ES-I3 (cell line): ENCODE results near the gene DGKZ.
"Not testable (repeated sequence)": the region's sequence is repeated elsewhere in the genome, so short reads cannot be mapped to it uniquely, and the experiment has no call there.

Experiments
- H3K36me3 ChIP-seq: 2 replicates; pipeline ENCODE4 v1.6.1; 2013; ENCODE audit warnings: mild to moderate bottlenecking, low read length, control low read depth, moderate library complexity; ENCODE audit not compliant: insufficient read depth
- H3K4me1 ChIP-seq: 2 replicates; pipeline ENCODE4 v1.6.1; 2013; ENCODE audit warnings: mild to moderate bottlenecking, control low read depth, low read length; ENCODE audit not compliant: insufficient read depth
- H3K9ac ChIP-seq: 2 replicates; pipeline ENCODE4 v1.6.1; 2013; ENCODE audit warnings: low read depth, mild to moderate bottlenecking, low read length, moderate library complexity
- H3K9me3 ChIP-seq: 2 replicates; pipeline ENCODE4 v1.6.1; 2013; ENCODE audit warnings: mild to moderate bottlenecking, low read length, moderate library complexity; ENCODE audit not compliant: control insufficient read depth, insufficient read depth

DGKZ gene

GRCh38 chr11:46373787-46374740 lies 26.8 kb downstream of the DGKZ start:
- Histone ChIP-seq H3K9me3 (no peaks in the 10 kb centered on the region), H3K4me1 (peaks cover 9% of the 10 kb centered on the region; the same call in 1 of the 2 replicates), H3K9ac (no peak overlapping the region), H3K36me3 (peaks cover 7% of the 10 kb centered on the region)

GRCh38 chr11:46374815-46375214 lies 27.6 kb downstream of the DGKZ start:
- Histone ChIP-seq H3K9me3 (no peaks in the 10 kb centered on the region), H3K4me1 (peaks cover 6% of the 10 kb centered on the region; the same call in 1 of the 2 replicates), H3K36me3 (peaks cover 7% of the 10 kb centered on the region), H3K9ac (no peak overlapping the region)

GRCh38 chr11:46375392-46376101 lies 28.3 kb downstream of the DGKZ start:
- Histone ChIP-seq H3K4me1 (peaks cover 5% of the 10 kb centered on the region; the same call in 1 of the 2 replicates), H3K9me3 (no peaks in the 10 kb centered on the region), H3K9ac (no peak overlapping the region), H3K36me3 (peaks cover 7% of the 10 kb centered on the region)

GRCh38 chr11:46376258-46377050 lies 29.2 kb downstream of the DGKZ start:
- Histone ChIP-seq H3K9ac (no peak overlapping the region), H3K36me3 (peaks cover 7% of the 10 kb centered on the region), H3K9me3 (no peaks in the 10 kb centered on the region), H3K4me1 (peaks cover 5% of the 10 kb centered on the region; the same call in 1 of the 2 replicates)

GRCh38 chr11:46377290-46377689 lies 30.0 kb downstream of the DGKZ start:
- peaks cover 5% of the 10 kb centered on the region; the same call in 1 of the 2 replicates for H3K4me1 ChIP-seq
- H3K36me3 ChIP-seq = peaks cover 7% of the 10 kb centered on the region
- H3K9ac ChIP-seq = no peak overlapping the region
- no peaks in the 10 kb centered on the region for H3K9me3 ChIP-seq

- peaks cover 8% of the 10 kb centered on the region for H3K4me1 ChIP-seq
- H3K9me3 ChIP-seq = no peaks in the 10 kb centered on the region
- no peak overlapping the region for H3K9ac ChIP-seq
- peaks cover 7% of the 10 kb centered on the region for H3K36me3 ChIP-seq
Measured at GRCh38 chr11:46377831-46378230, 30.6 kb downstream of the DGKZ start.

- H3K4me1 ChIP-seq = peaks cover 10% of the 10 kb centered on the region
Measured at GRCh38 chr11:46378296-46378695, 31.0 kb downstream of the DGKZ start.

GRCh38 chr11:46378811-46379481 lies 31.7 kb downstream of the DGKZ start:
- Histone ChIP-seq H3K9ac (peak overlapping the region; percentile 15; the same call in 1 of the 2 replicates), H3K36me3 (peaks cover 7% of the 10 kb centered on the region)

More at GRCh38 chr11:46378296-46378695, 31.0 kb downstream of the DGKZ start:
- Histone ChIP-seq H3K9ac (no peak overlapping the region), H3K36me3 (peaks cover 7% of the 10 kb centered on the region), H3K9me3 (no peaks in the 10 kb centered on the region)

GRCh38 chr11:46379482-46380293 lies 32.4 kb downstream of the DGKZ start:
- peaks cover 17% of the 10 kb centered on the region for H3K4me1 ChIP-seq
- not testable (repeated sequence) for H3K36me3 ChIP-seq, H3K9me3 ChIP-seq

More at GRCh38 chr11:46378811-46379481, 31.7 kb downstream of the DGKZ start:
- Histone ChIP-seq H3K9me3 (no peaks in the 10 kb centered on the region), H3K4me1 (peaks cover 16% of the 10 kb centered on the region)

GRCh38 chr11:46380340-46381047 lies 33.2 kb downstream of the DGKZ start:
- H3K9ac ChIP-seq = peak overlapping the region; percentile 77
- H3K4me1 ChIP-seq = peaks cover 17% of the 10 kb centered on the region
- no peaks in the 10 kb centered on the region for H3K9me3 ChIP-seq
- H3K36me3 ChIP-seq = peaks cover 4% of the 10 kb centered on the region

More at GRCh38 chr11:46379482-46380293, 32.4 kb downstream of the DGKZ start:
- peak overlapping the region; percentile 15; the same call in 1 of the 2 replicates for H3K9ac ChIP-seq

GRCh38 chr11:46381048-46381818 lies 34.0 kb downstream of the DGKZ start, which contains the start of gene MDK:
MDK (plus strand) TSS chr11:46381669; CDS start chr11:46382058, 389 bp downstream.
- peaks cover 4% of the 10 kb centered on the region for H3K36me3 ChIP-seq
- peaks cover 17% of the 10 kb centered on the region for H3K4me1 ChIP-seq
- no peaks in the 10 kb centered on the region for H3K9me3 ChIP-seq
- H3K9ac ChIP-seq = peak within 1 kb of the TSS; percentile 91
